GM12878 (cell line): ENCODE data around the gene ADCY1. TPM values are rescaled to one million over a fixed set of nuclear protein-coding genes. Genes with fewer than 3 reads are reported as not detected.

Experiments
- ATAC-seq: fragments of 200-7000 bp; cut with Tn5 transposase; 3 replicates; pipeline ENCODE4 v1.9.1; 2020; ENCODE audit warnings: mild to moderate bottlenecking, moderate library complexity
- BruUV-seq: library from RNA; stranded (reverse); fragments of 400-500 nt; replicated peaks from 2 replicates; lab custom pipeline; 2021; lab: Mats Ljungman, UMichigan
- CTCF ChIA-PET: fragments of 300-600 bp; sonication (Branson Sonifier 250); formaldehyde crosslinking; extraction: SDS; loops from one replicate; lab custom pipeline; 2021; ENCODE audit warnings: inconsistent platforms; lab: Yijun Ruan, JAX
- POLR2A ChIA-PET: fragments of 350-600 bp; formaldehyde crosslinking; extraction: SDS; loops from one replicate; lab custom pipeline; 2021; ENCODE audit warnings: inconsistent platforms; lab: Charles Lee
- RAD21 ChIA-PET: fragments of 300-600 bp; sonication (Branson Sonifier 250); formaldehyde crosslinking; loops from one replicate; lab custom pipeline; 2023; ENCODE audit warnings: antibody characterized with exemption; ENCODE audit not compliant: unreplicated experiment; lab: Charles Lee
- SMC1A ChIA-PET: fragments of 300-600 bp; sonication (Branson Sonifier 250); formaldehyde crosslinking; loops from one replicate; lab custom pipeline; 2023; ENCODE audit not compliant: unreplicated experiment, uncharacterized antibody; lab: Charles Lee
- DNase-seq: peaks from one replicate; pipeline ENCODE4 v3.0.0-alpha.2; 2011; ENCODE audit warnings: low read depth, low spot score
- FAIRE-seq: peaks from 3 replicates; lab custom pipeline; 2011; peaks lifted over from hg19 to GRCh38; lab: Jason Lieb, UNC
- H2AFZ ChIP-seq: 2 replicates; pipeline ENCODE4 v1.6.0; 2011; ENCODE audit warnings: low read depth, low read length, control low read depth; ENCODE audit not compliant: control insufficient read depth
- H3K27ac ChIP-seq: 2 replicates; pipeline ENCODE4 v1.5.1; 2011; ENCODE audit warnings: control low read depth; ENCODE audit not compliant: control insufficient read depth, insufficient read depth
- H3K27me3 ChIP-seq, 2 experiments: replicated peaks in 1 of 2; 2 replicates each; pipeline versions ENCODE4 v1.6.0 to v1.6.1; 2011; ENCODE audit warnings: low read length in 1 of 2; ENCODE audit not compliant: control insufficient read depth in 2 of 2, insufficient read depth in 2 of 2
- H3K36me3 ChIP-seq, 2 experiments: 2 replicates each; pipeline ENCODE4 v1.5.1; 2011; ENCODE audit warnings: low read length in 1 of 2; ENCODE audit not compliant: control insufficient read depth in 2 of 2, insufficient read depth in 2 of 2
- H3K4me1 ChIP-seq: 2 replicates; pipeline ENCODE4 v1.6.1; 2011; ENCODE audit warnings: mild to moderate bottlenecking, low read length, moderate library complexity, mixed read lengths; ENCODE audit not compliant: control insufficient read depth, insufficient read depth
- H3K4me2 ChIP-seq: 2 replicates; pipeline ENCODE4 v1.6.0; 2011; ENCODE audit warnings: control low read depth; ENCODE audit not compliant: control insufficient read depth, insufficient read depth
- H3K4me3 ChIP-seq: fragments of 200-600 bp; sonication (generic); 2 replicates; pipeline ENCODE4 v1.5.1; 2016
- H3K79me2 ChIP-seq: 2 replicates; pipeline ENCODE4 v1.6.0; 2011; ENCODE audit warnings: low read length; ENCODE audit not compliant: control insufficient read depth, insufficient read depth
- H3K9ac ChIP-seq: 2 replicates; pipeline ENCODE4 v1.8.0; 2011; ENCODE audit warnings: low read length, control low read depth, mixed read lengths; ENCODE audit not compliant: control insufficient read depth, insufficient read depth
- H3K9me3 ChIP-seq: replicated peaks from 3 replicates; pipeline ENCODE4 v1.5.1; 2011; ENCODE audit warnings: mild to moderate bottlenecking, low read length; ENCODE audit not compliant: control insufficient read depth, insufficient read depth
- H4K20me1 ChIP-seq: 2 replicates; pipeline ENCODE4 v1.6.0; 2011; ENCODE audit not compliant: control insufficient read depth, insufficient read depth
- NRF1 ChIP-seq: conservative IDR thresholded peaks from 2 replicates; pipeline ENCODE4 v1.6.1; 2011; ENCODE audit warnings: mild to moderate bottlenecking, low read depth, low read length, improper control_type of control experiment
- RB1 ChIP-seq: fragments of 450-650 bp; formaldehyde crosslinking; IDR thresholded peaks from 2 replicates; pipeline ENCODE4 v1.6.1; 2017; ENCODE audit warnings: mild to moderate bottlenecking, borderline replicate concordance
- WRNIP1 ChIP-seq: IDR thresholded peaks from 2 replicates; pipeline ENCODE4 v1.6.1; 2011; ENCODE audit warnings: low read depth, low read length, improper control_type of control experiment, borderline replicate concordance
- WGBS: methylation state at CpG from one replicate; pipeline ENCODE4 v1.1.6; 2016; ENCODE audit warnings: low lambda C conversion rate; ENCODE audit not compliant: insufficient replicate concordance, insufficient coverage; ENCODE audit errors: missing lambda C conversion rate; 5-methylcytosine and 5-hydroxymethylcytosine counted together
- in situ Hi-C: fragments of 300-500 bp; cut with MboI; formaldehyde crosslinking; loops from 9 replicates; pipeline ENCODE4 v1.14.3; 2018; ENCODE audit warnings: mixed read lengths
- intact Hi-C: fragments of 100-400 bp; cut with micrococcal nuclease; formaldehyde crosslinking; loops from one replicate; pipeline ENCODE4 v1.14.2; 2022; ENCODE audit not compliant: unreplicated experiment
- polyA plus RNA-seq, 11 experiments: library from polyadenylated mRNA; depleted of rRNA in 4 of 11; unstranded in 6 of 11; stranded (reverse) in 5 of 11; fragments of >200 nt; fragmentation: Nextera tagmentation in 4 of 11; fragmentation: Illumina TruSeq in 1 of 11; extraction: Ambion mirVana in 4 of 11; extraction: Trizol in 1 of 11; gene quantifications; 1 replicate in 1 of 11; 2 replicates in 10 of 11; pipeline versions ENCODE4 v1.2.1 to v1.2.3, GENCODE V29; 2011 to 2016; ENCODE audit warnings: inconsistent platforms in 2 of 11, missing spikeins in 2 of 11, low read depth in 1 of 11
- total RNA-seq, 4 experiments: library from RNA; depleted of rRNA in 3 of 4; stranded (reverse); fragments of >200 nt in 3 of 4; fragmentation: Illumina TruSeq in 1 of 4; extraction: Trizol in 1 of 4; gene quantifications; 2 replicates each; pipeline versions ENCODE4 v1.2.1 to v1.2.3, GENCODE V29; 2013 to 2021
- TF ChIP-seq, protein P1 (sequence below): fragments of 450-650 bp; formaldehyde crosslinking; IDR thresholded peaks from 2 replicates; pipeline ENCODE4 v1.4.0; 2020; ENCODE audit warnings: mild to moderate bottlenecking, moderate library complexity
- TF ChIP-seq, protein P2 (sequence below), 3 experiments: IDR thresholded peaks in 2 of 3; conservative IDR thresholded peaks in 1 of 3; 2 replicates each; pipeline ENCODE4 v1.5.1; 2011; ENCODE audit warnings: low read depth in 3 of 3, low read length in 3 of 3, mild to moderate bottlenecking in 3 of 3, control low read depth in 2 of 3, moderate library complexity in 2 of 3, inconsistent platforms in 1 of 3, mixed read lengths in 1 of 3; ENCODE audit not compliant: control insufficient read depth in 2 of 3, insufficient read depth in 1 of 3; ENCODE audit errors: extremely low read depth in 1 of 3
- TF ChIP-seq, protein P3 (sequence below): fragments of 450-650 bp; formaldehyde crosslinking; IDR thresholded peaks from 2 replicates; pipeline ENCODE4 v1.5.0; 2022; ENCODE audit warnings: mild to moderate bottlenecking, missing genetic modification characterization
- TF ChIP-seq, protein P4 (sequence below): IDR thresholded peaks from 2 replicates; pipeline ENCODE4 v1.6.1; 2012; ENCODE audit warnings: low read length, inconsistent platforms

The ADCY1 gene
- total and polyA plus RNA-seq, 10 of the 15 experiments (the other 5 are each of a cell fraction or from before 2014, with no cell fraction given): 0.13 to 1.4 (median 0.45) TPM; not detected in 1

DNA sequence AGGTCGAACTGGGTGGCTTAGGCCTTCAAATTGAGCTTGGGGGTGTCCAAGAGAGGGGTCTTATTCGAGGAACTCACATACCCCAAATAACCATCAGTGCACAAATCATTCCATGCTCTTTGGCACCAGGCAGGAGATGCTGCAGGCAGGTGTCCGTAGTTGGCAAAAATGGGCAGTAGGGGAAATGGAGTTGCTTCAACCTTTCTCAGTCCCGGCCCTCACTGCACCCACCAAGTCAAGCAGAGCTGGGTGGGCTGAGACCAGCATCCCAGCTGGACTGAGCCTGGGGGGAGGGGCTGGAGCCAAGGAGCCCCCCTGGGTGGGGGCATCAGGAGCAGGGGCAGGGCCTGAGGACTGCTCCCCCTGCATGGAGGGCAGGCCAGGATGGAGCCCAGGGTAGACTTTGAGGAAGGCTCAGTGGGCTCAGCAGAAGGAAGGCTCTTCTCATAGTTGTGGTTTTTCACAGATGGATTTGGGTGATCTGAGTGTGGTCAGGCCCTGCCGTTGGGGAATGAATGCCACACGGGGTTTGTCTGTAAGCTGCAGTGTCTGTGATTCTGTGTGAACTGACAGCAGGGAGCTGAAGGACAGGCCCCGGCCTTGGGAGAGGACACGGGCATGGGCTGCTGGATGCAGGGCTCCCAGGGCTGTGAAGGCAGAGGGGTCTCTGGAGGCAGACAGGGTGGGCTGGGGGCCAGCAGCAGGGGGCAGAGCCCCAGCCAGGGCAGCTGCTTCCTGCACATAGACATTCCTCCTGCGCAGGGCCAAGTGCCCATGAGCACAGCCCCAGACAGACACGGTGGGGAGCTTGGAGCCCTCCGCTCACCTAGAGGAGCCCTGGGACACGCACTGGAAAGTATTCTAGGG, 144.5 kb downstream of the ADCY1 start (continued):
- TF ChIP-seq, protein P1, sequence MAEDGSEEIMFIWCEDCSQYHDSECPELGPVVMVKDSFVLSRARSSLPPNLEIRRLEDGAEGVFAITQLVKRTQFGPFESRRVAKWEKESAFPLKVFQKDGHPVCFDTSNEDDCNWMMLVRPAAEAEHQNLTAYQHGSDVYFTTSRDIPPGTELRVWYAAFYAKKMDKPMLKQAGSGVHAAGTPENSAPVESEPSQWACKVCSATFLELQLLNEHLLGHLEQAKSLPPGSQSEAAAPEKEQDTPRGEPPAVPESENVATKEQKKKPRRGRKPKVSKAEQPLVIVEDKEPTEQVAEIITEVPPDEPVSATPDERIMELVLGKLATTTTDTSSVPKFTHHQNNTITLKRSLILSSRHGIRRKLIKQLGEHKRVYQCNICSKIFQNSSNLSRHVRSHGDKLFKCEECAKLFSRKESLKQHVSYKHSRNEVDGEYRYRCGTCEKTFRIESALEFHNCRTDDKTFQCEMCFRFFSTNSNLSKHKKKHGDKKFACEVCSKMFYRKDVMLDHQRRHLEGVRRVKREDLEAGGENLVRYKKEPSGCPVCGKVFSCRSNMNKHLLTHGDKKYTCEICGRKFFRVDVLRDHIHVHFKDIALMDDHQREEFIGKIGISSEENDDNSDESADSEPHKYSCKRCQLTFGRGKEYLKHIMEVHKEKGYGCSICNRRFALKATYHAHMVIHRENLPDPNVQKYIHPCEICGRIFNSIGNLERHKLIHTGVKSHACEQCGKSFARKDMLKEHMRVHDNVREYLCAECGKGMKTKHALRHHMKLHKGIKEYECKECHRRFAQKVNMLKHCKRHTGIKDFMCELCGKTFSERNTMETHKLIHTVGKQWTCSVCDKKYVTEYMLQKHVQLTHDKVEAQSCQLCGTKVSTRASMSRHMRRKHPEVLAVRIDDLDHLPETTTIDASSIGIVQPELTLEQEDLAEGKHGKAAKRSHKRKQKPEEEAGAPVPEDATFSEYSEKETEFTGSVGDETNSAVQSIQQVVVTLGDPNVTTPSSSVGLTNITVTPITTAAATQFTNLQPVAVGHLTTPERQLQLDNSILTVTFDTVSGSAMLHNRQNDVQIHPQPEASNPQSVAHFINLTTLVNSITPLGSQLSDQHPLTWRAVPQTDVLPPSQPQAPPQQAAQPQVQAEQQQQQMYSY (CRISPR knock-in tag): no peak
- no peak for TF ChIP-seq WRNIP1
- TF ChIP-seq, protein P2, sequence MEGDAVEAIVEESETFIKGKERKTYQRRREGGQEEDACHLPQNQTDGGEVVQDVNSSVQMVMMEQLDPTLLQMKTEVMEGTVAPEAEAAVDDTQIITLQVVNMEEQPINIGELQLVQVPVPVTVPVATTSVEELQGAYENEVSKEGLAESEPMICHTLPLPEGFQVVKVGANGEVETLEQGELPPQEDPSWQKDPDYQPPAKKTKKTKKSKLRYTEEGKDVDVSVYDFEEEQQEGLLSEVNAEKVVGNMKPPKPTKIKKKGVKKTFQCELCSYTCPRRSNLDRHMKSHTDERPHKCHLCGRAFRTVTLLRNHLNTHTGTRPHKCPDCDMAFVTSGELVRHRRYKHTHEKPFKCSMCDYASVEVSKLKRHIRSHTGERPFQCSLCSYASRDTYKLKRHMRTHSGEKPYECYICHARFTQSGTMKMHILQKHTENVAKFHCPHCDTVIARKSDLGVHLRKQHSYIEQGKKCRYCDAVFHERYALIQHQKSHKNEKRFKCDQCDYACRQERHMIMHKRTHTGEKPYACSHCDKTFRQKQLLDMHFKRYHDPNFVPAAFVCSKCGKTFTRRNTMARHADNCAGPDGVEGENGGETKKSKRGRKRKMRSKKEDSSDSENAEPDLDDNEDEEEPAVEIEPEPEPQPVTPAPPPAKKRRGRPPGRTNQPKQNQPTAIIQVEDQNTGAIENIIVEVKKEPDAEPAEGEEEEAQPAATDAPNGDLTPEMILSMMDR (IDR thresholded peaks at IDR 0.05 in 2 of 3, conservative IDR thresholded peaks at IDR 0.05 in 1 of 3; ENCODE audit: control insufficient read depth in 2 of 3, extremely low read depth in 1 of 3, insufficient read depth in 1 of 3, low read depth in 3 of 3, low read length in 3 of 3): no peak
- TF ChIP-seq, all 136 proteins: peak for 0

DNA sequence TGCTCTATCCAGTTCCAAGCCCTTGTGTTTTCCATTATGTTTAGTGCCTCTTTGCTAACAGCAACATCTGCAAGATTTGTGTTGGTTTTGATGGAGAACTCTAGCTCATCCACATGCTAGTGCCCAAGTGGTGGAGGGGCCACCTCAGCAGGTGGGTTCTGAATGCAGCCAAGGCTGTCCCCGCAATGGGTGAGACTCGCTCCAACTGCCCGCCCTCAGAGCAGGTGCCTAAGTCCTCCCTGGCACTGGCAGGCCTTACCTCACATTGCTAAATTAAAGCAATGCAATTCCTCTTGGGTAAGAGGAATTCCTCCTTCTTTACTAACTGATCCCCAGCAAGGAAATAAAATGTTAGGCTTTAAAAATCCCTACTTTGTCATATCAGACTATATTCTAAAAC, 146.8 kb downstream of the ADCY1 start:
- POLR2A ChIA-PET: no interaction called here
- BruUV-seq: no TSS peak
- no peaks in the 10 kb centered on the region for H3K79me2 ChIP-seq
- TF ChIP-seq NRF1: no peak
- no peak for TF ChIP-seq RB1
- TF ChIP-seq, protein P3, sequence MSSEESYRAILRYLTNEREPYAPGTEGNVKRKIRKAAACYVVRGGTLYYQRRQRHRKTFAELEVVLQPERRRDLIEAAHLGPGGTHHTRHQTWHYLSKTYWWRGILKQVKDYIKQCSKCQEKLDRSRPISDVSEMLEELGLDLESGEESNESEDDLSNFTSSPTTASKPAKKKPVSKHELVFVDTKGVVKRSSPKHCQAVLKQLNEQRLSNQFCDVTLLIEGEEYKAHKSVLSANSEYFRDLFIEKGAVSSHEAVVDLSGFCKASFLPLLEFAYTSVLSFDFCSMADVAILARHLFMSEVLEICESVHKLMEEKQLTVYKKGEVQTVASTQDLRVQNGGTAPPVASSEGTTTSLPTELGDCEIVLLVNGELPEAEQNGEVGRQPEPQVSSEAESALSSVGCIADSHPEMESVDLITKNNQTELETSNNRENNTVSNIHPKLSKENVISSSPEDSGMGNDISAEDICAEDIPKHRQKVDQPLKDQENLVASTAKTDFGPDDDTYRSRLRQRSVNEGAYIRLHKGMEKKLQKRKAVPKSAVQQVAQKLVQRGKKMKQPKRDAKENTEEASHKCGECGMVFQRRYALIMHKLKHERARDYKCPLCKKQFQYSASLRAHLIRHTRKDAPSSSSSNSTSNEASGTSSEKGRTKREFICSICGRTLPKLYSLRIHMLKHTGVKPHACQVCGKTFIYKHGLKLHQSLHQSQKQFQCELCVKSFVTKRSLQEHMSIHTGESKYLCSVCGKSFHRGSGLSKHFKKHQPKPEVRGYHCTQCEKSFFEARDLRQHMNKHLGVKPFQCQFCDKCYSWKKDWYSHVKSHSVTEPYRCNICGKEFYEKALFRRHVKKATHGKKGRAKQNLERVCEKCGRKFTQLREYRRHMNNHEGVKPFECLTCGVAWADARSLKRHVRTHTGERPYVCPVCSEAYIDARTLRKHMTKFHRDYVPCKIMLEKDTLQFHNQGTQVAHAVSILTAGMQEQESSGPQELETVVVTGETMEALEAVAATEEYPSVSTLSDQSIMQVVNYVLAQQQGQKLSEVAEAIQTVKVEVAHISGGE (CRISPR knock-in tag): no peak
- TF ChIP-seq, protein P4, sequence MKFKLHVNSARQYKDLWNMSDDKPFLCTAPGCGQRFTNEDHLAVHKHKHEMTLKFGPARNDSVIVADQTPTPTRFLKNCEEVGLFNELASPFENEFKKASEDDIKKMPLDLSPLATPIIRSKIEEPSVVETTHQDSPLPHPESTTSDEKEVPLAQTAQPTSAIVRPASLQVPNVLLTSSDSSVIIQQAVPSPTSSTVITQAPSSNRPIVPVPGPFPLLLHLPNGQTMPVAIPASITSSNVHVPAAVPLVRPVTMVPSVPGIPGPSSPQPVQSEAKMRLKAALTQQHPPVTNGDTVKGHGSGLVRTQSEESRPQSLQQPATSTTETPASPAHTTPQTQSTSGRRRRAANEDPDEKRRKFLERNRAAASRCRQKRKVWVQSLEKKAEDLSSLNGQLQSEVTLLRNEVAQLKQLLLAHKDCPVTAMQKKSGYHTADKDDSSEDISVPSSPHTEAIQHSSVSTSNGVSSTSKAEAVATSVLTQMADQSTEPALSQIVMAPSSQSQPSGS: no peak
- RAD21 ChIA-PET: no interaction called here
- H3K9ac ChIP-seq: no peak overlapping the region
- H3K4me1 ChIP-seq: no peaks in the 10 kb centered on the region
- DNase-seq: no peak
- no peak for ATAC-seq
- no peak overlapping the region for H3K27ac ChIP-seq
- H4K20me1 ChIP-seq: no peaks in the 10 kb centered on the region
- H3K4me3 ChIP-seq: no peak overlapping the region
- H3K36me3 ChIP-seq: no peaks in the 10 kb centered on the region; a peak in 2 of 4 replicates
- SMC1A ChIA-PET: no interaction called here
- no peak overlapping the region for H3K4me2 ChIP-seq
- FAIRE-seq: no peak
- H3K9me3 ChIP-seq: no peaks in the 10 kb centered on the region
- H2AFZ ChIP-seq: no peak overlapping the region
- intact Hi-C loops (no loop called here), in situ Hi-C loops (no loop called here)
- H3K27me3 ChIP-seq: no peaks in the 10 kb centered on the region
- 98% methylated on average over 3 of the region's 3 CpGs for WGBS
- CTCF ChIA-PET: no interaction called here
